OCI-LY1 (cell line): ENCODE measurements around the gene CGB7.

Experiments
- EZH2 ChIP-seq: fragments of 200-600 bp; sonication (generic), shearing (Covaris generic); IDR thresholded peaks from 2 replicates; pipeline ENCODE4 v1.8.0; 2017; ENCODE audit warnings: borderline replicate concordance, mixed run types, mild to moderate bottlenecking, antibody characterized with exemption, low read length, moderate library complexity, mixed read lengths
- TF ChIP-seq, protein P1 (sequence below): fragments of 200-600 bp; sonication (generic), shearing (Covaris generic); IDR thresholded peaks from 2 replicates; pipeline ENCODE4 v1.5.1; 2017; ENCODE audit warnings: mild to moderate bottlenecking, antibody characterized with exemption, low read length, moderate library complexity, mixed read lengths

GRCh38 chr19:49017666-49018351 lies 39.7 kb downstream of the CGB7 start:
- TF ChIP-seq, protein P1, sequence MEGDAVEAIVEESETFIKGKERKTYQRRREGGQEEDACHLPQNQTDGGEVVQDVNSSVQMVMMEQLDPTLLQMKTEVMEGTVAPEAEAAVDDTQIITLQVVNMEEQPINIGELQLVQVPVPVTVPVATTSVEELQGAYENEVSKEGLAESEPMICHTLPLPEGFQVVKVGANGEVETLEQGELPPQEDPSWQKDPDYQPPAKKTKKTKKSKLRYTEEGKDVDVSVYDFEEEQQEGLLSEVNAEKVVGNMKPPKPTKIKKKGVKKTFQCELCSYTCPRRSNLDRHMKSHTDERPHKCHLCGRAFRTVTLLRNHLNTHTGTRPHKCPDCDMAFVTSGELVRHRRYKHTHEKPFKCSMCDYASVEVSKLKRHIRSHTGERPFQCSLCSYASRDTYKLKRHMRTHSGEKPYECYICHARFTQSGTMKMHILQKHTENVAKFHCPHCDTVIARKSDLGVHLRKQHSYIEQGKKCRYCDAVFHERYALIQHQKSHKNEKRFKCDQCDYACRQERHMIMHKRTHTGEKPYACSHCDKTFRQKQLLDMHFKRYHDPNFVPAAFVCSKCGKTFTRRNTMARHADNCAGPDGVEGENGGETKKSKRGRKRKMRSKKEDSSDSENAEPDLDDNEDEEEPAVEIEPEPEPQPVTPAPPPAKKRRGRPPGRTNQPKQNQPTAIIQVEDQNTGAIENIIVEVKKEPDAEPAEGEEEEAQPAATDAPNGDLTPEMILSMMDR = peak; percentile 59
- TF ChIP-seq EZH2 = no peak
